HepG2 (cell line): ENCODE results near the gene TRIM9. TPM values are rescaled to one million over a fixed set of nuclear protein-coding genes. Genes with fewer than 3 reads are reported as not detected.
"Not testable (repeated sequence)": the region's sequence is repeated elsewhere in the genome, so short reads cannot be mapped to it uniquely, and the experiment has no call there.

ENCODE experiments used
- ATAC-seq: fragments of 200-7000 bp; cut with Tn5 transposase; 3 replicates; pipeline ENCODE4 v1.9.1; 2020; ENCODE audit warnings: mild to moderate bottlenecking, moderate library complexity
- BruUV-seq: library from RNA; stranded (reverse); fragments of 400-500 nt; replicated peaks from 2 replicates; lab custom pipeline; 2021; lab: Mats Ljungman, UMichigan
- CTCF ChIA-PET: fragments of 300-600 bp; formaldehyde crosslinking; extraction: SDS; loops from one replicate; lab custom pipeline; 2021; ENCODE audit warnings: low total read pairs, inconsistent platforms, low intra/inter-chr PET ratio; lab: Yijun Ruan, JAX
- POLR2A ChIA-PET: fragments of 350-600 bp; sonication (Branson Sonifier 250); formaldehyde crosslinking; loops from one replicate; lab custom pipeline; 2020; ENCODE audit warnings: antibody characterized with exemption, inconsistent platforms; lab: Yijun Ruan, JAX
- DNase-seq: peaks from one replicate; pipeline ENCODE4 v3.0.0-alpha.2; 2015; ENCODE audit warnings: low spot score
- FAIRE-seq: peaks from 3 replicates; lab custom pipeline; 2011; peaks lifted over from hg19 to GRCh38; lab: Jason Lieb, UNC
- H2AFZ ChIP-seq: one replicate; pipeline ENCODE4 v1.6.1; 2011; ENCODE audit warnings: low read length, inconsistent platforms
- H3K27ac ChIP-seq: fragments of 300-600 bp; 3 replicates; pipeline ENCODE4 v1.8.0; 2011; ENCODE audit warnings: mixed run types, mild to moderate bottlenecking, mixed read lengths, low read length, inconsistent platforms; ENCODE audit not compliant: insufficient read depth; ENCODE audit errors: extremely low read length
- H3K27me3 ChIP-seq, 2 experiments: fragments of 200-600 bp in 1 of 2; 2 replicates in 1 of 2; 3 replicates in 1 of 2; pipeline versions ENCODE4 v1.6.0 to v1.8.0; 2011; ENCODE audit warnings: low read length in 2 of 2, mild to moderate bottlenecking in 2 of 2, moderate library complexity in 2 of 2, inconsistent platforms in 1 of 2; ENCODE audit not compliant: insufficient read depth in 2 of 2, control insufficient read depth in 1 of 2
- H3K36me3 ChIP-seq, 2 experiments: fragments of 200-600 bp in 1 of 2; replicated peaks in 1 of 2; 2 replicates in 1 of 2; 3 replicates in 1 of 2; pipeline versions ENCODE4 v1.5.1 to v1.8.0; 2011; ENCODE audit warnings: low read length in 2 of 2, inconsistent platforms in 1 of 2; ENCODE audit not compliant: insufficient read depth in 2 of 2, control insufficient read depth in 1 of 2
- H3K4me1 ChIP-seq: 2 replicates; pipeline ENCODE4 v1.5.1; 2012; ENCODE audit warnings: low read length, inconsistent platforms; ENCODE audit not compliant: insufficient read depth
- H3K4me2 ChIP-seq: 2 replicates; pipeline ENCODE4 v1.6.0; 2011; ENCODE audit warnings: low read depth, low read length, inconsistent platforms
- H3K4me3 ChIP-seq, 3 experiments: fragments of 200-600 bp in 1 of 3; sonication (generic), shearing (Covaris generic) in 1 of 3; replicated peaks in 1 of 3; 2 replicates each; pipeline ENCODE4 v1.5.1; 2011 to 2016; ENCODE audit warnings: low read length in 3 of 3, inconsistent platforms in 2 of 3, low read depth in 2 of 3, mild to moderate bottlenecking in 2 of 3, control low read depth in 1 of 3, mixed read lengths in 1 of 3; ENCODE audit not compliant: insufficient read depth in 1 of 3
- H3K79me2 ChIP-seq: one replicate; pipeline ENCODE4 v1.6.1; 2011; ENCODE audit warnings: low read length, inconsistent platforms; ENCODE audit not compliant: insufficient read depth
- H3K9ac ChIP-seq: 2 replicates; pipeline ENCODE4 v1.6.0; 2011; ENCODE audit warnings: mild to moderate bottlenecking, low read depth, low read length, inconsistent platforms; ENCODE audit not compliant: insufficient read depth
- H3K9me3 ChIP-seq: 2 replicates; pipeline ENCODE4 v1.5.1; 2012; ENCODE audit warnings: mild to moderate bottlenecking, low read length
- H4K20me1 ChIP-seq: 2 replicates; pipeline ENCODE4 v1.6.0; 2011; ENCODE audit warnings: inconsistent platforms, mild to moderate bottlenecking, low read length, moderate library complexity; ENCODE audit not compliant: insufficient read depth
- ADNP ChIP-seq: sonication (generic); formaldehyde crosslinking; IDR thresholded peaks from 2 replicates; pipeline ENCODE4 v1.4.0; 2020; ENCODE audit warnings: missing genetic modification reagents
- RARA ChIP-seq: IDR thresholded peaks from 2 replicates; pipeline ENCODE4 v1.6.1; 2016; ENCODE audit warnings: missing genetic modification reagents, missing compliant biosample characterization
- REPIN1 ChIP-seq: sonication (generic); formaldehyde crosslinking; IDR thresholded peaks from 2 replicates; pipeline ENCODE4 v1.8.0; 2022; ENCODE audit warnings: missing genetic modification reagents, low read depth, mild to moderate bottlenecking, borderline replicate concordance
- SRY ChIP-seq: sonication (generic); formaldehyde crosslinking; IDR thresholded peaks from 2 replicates; pipeline ENCODE4 v1.8.0; 2022; ENCODE audit warnings: mild to moderate bottlenecking, missing genetic modification reagents
- ZNF225 ChIP-seq: sonication (generic); formaldehyde crosslinking; IDR thresholded peaks from 2 replicates; pipeline ENCODE4 v1.4.0; 2020; ENCODE audit warnings: mild to moderate bottlenecking, missing genetic modification reagents
- ZNF335 ChIP-seq: sonication (generic); formaldehyde crosslinking; IDR thresholded peaks from 2 replicates; pipeline ENCODE4 v1.4.0; 2020; ENCODE audit warnings: missing genetic modification reagents
- WGBS: methylation state at CpG from one replicate; pipeline ENCODE4 v1.1.6; 2017; ENCODE audit warnings: low lambda C conversion rate; 5-methylcytosine and 5-hydroxymethylcytosine counted together
- in situ Hi-C: cut with HindIII; loops from 2 replicates; pipeline ENCODE4 v1.10.0; 2017; ENCODE audit warnings: low pct_unique_long_range_greater_than_20kb; ENCODE audit not compliant: extremely low pct_ligation_motif_present
- intact Hi-C: fragments of 100-400 bp; cut with micrococcal nuclease; formaldehyde crosslinking; loops from one replicate; pipeline ENCODE4 v1.10.0; 2022; ENCODE audit not compliant: unreplicated experiment
- polyA plus RNA-seq, 8 experiments: library from polyadenylated mRNA; depleted of rRNA in 3 of 8; stranded (reverse) in 7 of 8; unstranded in 1 of 8; fragments of >200 nt; fragmentation: Illumina TruSeq in 4 of 8; extraction: Trizol in 4 of 8; gene quantifications; 2 replicates each; pipeline versions ENCODE4 v1.2.1 to v1.2.3, GENCODE V29; 2011 to 2016; ENCODE audit warnings: low read depth in 4 of 8, missing spikeins in 1 of 8, mixed read lengths in 1 of 8; ENCODE audit not compliant: insufficient read depth in 1 of 8
- total RNA-seq, 5 experiments: library from RNA; depleted of rRNA; stranded (reverse); fragments of >200 nt; fragmentation: Illumina TruSeq; extraction: Trizol; gene quantifications; 2 replicates each; pipeline ENCODE4 v1.2.3, GENCODE V29; 2016; ENCODE audit warnings: low read depth in 1 of 5
- TF ChIP-seq, protein P1 (sequence below): IDR thresholded peaks from 2 replicates; pipeline ENCODE4 v1.6.1; 2012; ENCODE audit warnings: low read length, improper control_type of control experiment

Gene TRIM9
- total and polyA plus RNA-seq, 2 of the 13 experiments (the other 11 are each of a cell fraction or from before 2014, with no cell fraction given), result 0.04 to 0.07 TPM

DNA sequence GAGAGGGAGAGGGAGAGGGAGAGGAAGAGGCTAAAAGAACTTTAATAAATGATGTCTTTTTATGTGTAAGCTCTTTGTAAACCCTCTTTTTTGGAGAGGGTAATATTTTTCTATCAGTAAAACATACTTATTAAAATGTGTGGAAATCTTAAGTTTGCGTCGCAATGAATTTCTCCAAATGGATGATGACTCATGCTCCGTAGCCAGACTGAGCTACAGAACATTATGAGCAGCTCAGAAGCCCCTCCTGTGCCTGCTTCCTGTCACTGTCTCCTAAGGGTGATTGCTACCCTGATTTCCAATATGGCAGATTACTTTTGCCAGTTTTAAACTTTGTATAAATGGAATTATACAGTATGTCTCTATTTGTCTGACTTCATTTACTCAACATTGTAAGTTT lies 137.6 kb downstream of the TRIM9 start:
- in situ Hi-C loops (no loop called here), intact Hi-C loops (loop anchor here (10.0 kb wide), 2 partner anchors 138 to 258 kb away; partner anchors contain the start of gene TRIM9)
- POLR2A ChIA-PET, result interaction anchor here (1.0 kb wide), 1 partner anchor 22 kb away, joined by 3 read pairs; no protein-coding TSS in a partner anchor
- no peaks in the 10 kb centered on the region for H3K36me3 ChIP-seq
- DNase-seq, result no peak
- no peak overlapping the region for H3K4me3 ChIP-seq
- no peak overlapping the region for H3K4me2 ChIP-seq
- H3K79me2 ChIP-seq, result no peaks in the 10 kb centered on the region
- no peak for ATAC-seq
- H3K9me3 ChIP-seq, result no peaks in the 10 kb centered on the region
- H3K9ac ChIP-seq, result no peak overlapping the region
- no peaks in the 10 kb centered on the region for H3K27me3 ChIP-seq
- BruUV-seq, result no TSS peak
- TF ChIP-seq, protein P1, sequence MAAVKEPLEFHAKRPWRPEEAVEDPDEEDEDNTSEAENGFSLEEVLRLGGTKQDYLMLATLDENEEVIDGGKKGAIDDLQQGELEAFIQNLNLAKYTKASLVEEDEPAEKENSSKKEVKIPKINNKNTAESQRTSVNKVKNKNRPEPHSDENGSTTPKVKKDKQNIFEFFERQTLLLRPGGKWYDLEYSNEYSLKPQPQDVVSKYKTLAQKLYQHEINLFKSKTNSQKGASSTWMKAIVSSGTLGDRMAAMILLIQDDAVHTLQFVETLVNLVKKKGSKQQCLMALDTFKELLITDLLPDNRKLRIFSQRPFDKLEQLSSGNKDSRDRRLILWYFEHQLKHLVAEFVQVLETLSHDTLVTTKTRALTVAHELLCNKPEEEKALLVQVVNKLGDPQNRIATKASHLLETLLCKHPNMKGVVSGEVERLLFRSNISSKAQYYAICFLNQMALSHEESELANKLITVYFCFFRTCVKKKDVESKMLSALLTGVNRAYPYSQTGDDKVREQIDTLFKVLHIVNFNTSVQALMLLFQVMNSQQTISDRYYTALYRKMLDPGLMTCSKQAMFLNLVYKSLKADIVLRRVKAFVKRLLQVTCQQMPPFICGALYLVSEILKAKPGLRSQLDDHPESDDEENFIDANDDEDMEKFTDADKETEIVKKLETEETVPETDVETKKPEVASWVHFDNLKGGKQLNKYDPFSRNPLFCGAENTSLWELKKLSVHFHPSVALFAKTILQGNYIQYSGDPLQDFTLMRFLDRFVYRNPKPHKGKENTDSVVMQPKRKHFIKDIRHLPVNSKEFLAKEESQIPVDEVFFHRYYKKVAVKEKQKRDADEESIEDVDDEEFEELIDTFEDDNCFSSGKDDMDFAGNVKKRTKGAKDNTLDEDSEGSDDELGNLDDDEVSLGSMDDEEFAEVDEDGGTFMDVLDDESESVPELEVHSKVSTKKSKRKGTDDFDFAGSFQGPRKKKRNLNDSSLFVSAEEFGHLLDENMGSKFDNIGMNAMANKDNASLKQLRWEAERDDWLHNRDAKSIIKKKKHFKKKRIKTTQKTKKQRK, result no peak
- TF ChIP-seq REPIN1 (CRISPR knock-in tag), result no peak
- TF ChIP-seq ZNF225 (CRISPR knock-in tag), result no peak
- TF ChIP-seq ZNF335 (CRISPR knock-in tag), result no peak
- no peak for TF ChIP-seq RARA (CRISPR knock-in tag)
- TF ChIP-seq ADNP (CRISPR knock-in tag), result no peak
- no peak for TF ChIP-seq SRY (CRISPR knock-in tag)
- CTCF ChIA-PET, result no interaction called here
- no peaks in the 10 kb centered on the region for H4K20me1 ChIP-seq
- H3K27ac ChIP-seq, result no peak overlapping the region
- no peak overlapping the region for H2AFZ ChIP-seq
- WGBS, result 87% methylated on average over 3 of the region's 3 CpGs
- FAIRE-seq, result no peak
- H3K4me1 ChIP-seq, result peaks cover 10% of the 10 kb centered on the region

DNA sequence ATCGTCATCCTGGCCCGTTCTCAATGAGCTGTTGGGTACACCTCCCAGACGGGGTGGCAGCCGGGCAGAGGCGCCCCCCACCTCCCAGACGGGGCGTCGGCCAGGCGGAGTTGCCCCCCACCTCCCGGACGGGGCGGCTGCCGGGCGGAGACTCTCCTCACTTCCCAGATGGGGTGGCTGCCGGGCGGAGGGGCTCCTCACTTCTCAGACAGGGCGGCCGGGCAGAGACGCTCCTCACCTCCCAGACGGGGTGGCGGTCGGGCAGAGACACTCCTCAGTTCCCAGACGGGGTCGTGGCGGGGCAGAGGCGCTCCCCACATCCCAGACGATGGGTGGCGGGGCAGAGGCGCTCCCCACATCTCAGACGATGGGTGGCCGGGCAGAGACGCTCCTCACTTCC lies 138.5 kb downstream of the TRIM9 start:
- H4K20me1 ChIP-seq, FAIRE-seq, H3K27me3 ChIP-seq, H2AFZ ChIP-seq, ATAC-seq, CTCF ChIA-PET, BruUV-seq, H3K4me1 ChIP-seq, H3K27ac ChIP-seq, H3K9me3 ChIP-seq, in situ Hi-C loops, H3K9ac ChIP-seq, H3K36me3 ChIP-seq, POLR2A ChIA-PET, H3K4me2 ChIP-seq, H3K79me2 ChIP-seq, H3K4me3 ChIP-seq, DNase-seq: not testable (repeated sequence)
- 87% methylated on average over 15 of the region's 32 CpGs for WGBS
- intact Hi-C loops, result loop anchor here (10.0 kb wide), 2 partner anchors 138 to 258 kb away; partner anchors contain the start of gene TRIM9
